Peyer's patch (tissue), 4 donors: ENCODE measurements around the gene DHX57. TPM values are rescaled to one million over a fixed set of nuclear protein-coding genes. Genes with fewer than 3 reads are reported as not detected.
A peak's percentile ranks its signal among the peaks of the same experiment; 100 is the strongest.
"Not testable (repeated sequence)": the region's sequence is repeated elsewhere in the genome, so short reads cannot be mapped to it uniquely, and the experiment has no call there.

ENCODE experiments used
- DNase-seq, 3 donors: peaks; one replicate each; pipeline ENCODE4 v3.0.0-alpha.2; 2017 to 2019
- H3K27ac ChIP-seq, 4 donors: fragments of 200-600 bp; sonication (generic); one replicate each; pipeline ENCODE4 v1.5.1; 2016 to 2019
- H3K27me3 ChIP-seq, 2 donors: fragments of 200-600 bp; sonication (generic); one replicate each; pipeline ENCODE4 v1.5.1; 2019
- H3K36me3 ChIP-seq, 3 donors: fragments of 200-600 bp; sonication (generic); one replicate each; pipeline ENCODE4 v1.5.1; 2016 to 2019
- H3K4me1 ChIP-seq, 4 donors: fragments of 200-600 bp; sonication (generic); one replicate each; pipeline ENCODE4 v1.5.1; 2016 to 2019
- H3K4me3 ChIP-seq, 4 donors: fragments of 200-600 bp; sonication (generic); 1 replicate in 3 of 4; 2 replicates in 1 of 4; pipeline ENCODE4 v1.5.1; 2016 to 2019; ENCODE audit warnings: mild to moderate bottlenecking in 1 of 4
- H3K9me3 ChIP-seq, 4 donors: fragments of 200-600 bp; sonication (generic); one replicate each; pipeline ENCODE4 v1.5.1; 2016 to 2019; ENCODE audit warnings: mild to moderate bottlenecking in 1 of 4
- POLR2A ChIP-seq, 2 donors: fragments of 450-650 bp; IDR thresholded peaks; one replicate each; pipeline ENCODE4 v1.5.1; 2017; ENCODE audit warnings: antibody characterized with exemption in 2 of 2, mild to moderate bottlenecking in 2 of 2, moderate library complexity in 2 of 2
- total RNA-seq, 4 donors: library from RNA; depleted of rRNA; stranded (reverse); fragments of >200 nt; gene quantifications; one replicate each; pipeline ENCODE4 v1.1.0, GENCODE V29; 2016
- TF ChIP-seq, protein P1 (sequence below), 6 experiments: fragments of 450-650 bp in 4 of 6; fragments of 200-600 bp in 2 of 6; sonication (generic) in 1 of 6; IDR thresholded peaks; one replicate each; pipeline ENCODE4 v1.5.1; 2017 to 2019; ENCODE audit warnings: antibody characterized with exemption in 6 of 6, mild to moderate bottlenecking in 3 of 6, moderate library complexity in 1 of 6

DHX57 gene
- total RNA-seq, 4 donors from 2014 or later, result 4.5 to 69.3 (median 7.3) TPM

DNA sequence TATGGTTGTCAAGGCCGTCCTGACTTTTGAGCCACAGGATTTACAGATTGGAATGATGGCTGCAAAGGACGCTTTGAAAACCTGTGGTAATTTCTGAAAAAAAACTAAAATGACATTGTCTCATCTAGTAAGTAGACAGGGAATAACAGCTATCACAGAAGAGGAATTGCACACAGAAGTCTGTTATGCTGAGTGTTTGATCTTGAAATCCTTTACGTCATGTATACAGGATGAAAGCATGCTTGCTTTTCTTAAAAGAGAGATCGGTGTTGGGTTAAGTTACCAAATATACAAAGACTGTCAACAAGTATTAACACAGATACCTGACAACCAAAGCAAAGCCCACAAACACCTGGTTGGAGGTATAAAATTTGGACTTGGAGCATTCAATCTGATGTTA lies 112.0 kb downstream of the DHX57 start:
- H3K4me3 ChIP-seq, result no peak overlapping the region
- no peak overlapping the region for H3K27ac ChIP-seq
- no peaks in the 10 kb centered on the region for H3K4me1 ChIP-seq
- no peak for TF ChIP-seq POLR2A (IDR thresholded peaks at IDR 0.05)
- TF ChIP-seq, protein P1, sequence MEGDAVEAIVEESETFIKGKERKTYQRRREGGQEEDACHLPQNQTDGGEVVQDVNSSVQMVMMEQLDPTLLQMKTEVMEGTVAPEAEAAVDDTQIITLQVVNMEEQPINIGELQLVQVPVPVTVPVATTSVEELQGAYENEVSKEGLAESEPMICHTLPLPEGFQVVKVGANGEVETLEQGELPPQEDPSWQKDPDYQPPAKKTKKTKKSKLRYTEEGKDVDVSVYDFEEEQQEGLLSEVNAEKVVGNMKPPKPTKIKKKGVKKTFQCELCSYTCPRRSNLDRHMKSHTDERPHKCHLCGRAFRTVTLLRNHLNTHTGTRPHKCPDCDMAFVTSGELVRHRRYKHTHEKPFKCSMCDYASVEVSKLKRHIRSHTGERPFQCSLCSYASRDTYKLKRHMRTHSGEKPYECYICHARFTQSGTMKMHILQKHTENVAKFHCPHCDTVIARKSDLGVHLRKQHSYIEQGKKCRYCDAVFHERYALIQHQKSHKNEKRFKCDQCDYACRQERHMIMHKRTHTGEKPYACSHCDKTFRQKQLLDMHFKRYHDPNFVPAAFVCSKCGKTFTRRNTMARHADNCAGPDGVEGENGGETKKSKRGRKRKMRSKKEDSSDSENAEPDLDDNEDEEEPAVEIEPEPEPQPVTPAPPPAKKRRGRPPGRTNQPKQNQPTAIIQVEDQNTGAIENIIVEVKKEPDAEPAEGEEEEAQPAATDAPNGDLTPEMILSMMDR (IDR thresholded peaks at IDR 0.05), result no peak
- H3K9me3 ChIP-seq, result no peaks in the 10 kb centered on the region
- no peaks in the 10 kb centered on the region for H3K27me3 ChIP-seq
- DNase-seq, result no peak
- H3K36me3 ChIP-seq, result no peaks in the 10 kb centered on the region

DNA sequence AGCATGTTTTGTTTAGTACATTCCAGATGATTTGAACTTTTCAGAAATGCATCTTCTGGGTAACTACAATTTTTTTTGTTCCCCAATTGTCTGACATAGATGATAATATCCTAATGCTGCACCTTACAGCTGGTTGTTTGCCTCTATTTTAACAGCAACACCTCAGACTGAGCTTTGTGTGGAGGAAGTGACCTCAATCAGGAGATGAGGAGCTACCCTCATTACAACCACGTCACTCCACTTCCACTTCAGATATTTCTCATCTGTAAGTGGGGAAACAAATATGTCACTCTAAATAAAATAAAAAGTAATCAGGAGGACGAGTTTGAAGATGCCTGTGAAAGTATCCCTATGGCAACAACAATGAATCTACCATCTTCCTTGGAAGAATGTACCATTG lies 112.5 kb downstream of the DHX57 start:
- H3K4me1 ChIP-seq, result no peaks in the 10 kb centered on the region
- no peak for DNase-seq
- H3K9me3 ChIP-seq, result no peaks in the 10 kb centered on the region
- H3K4me3 ChIP-seq, result no peak overlapping the region
- no peaks in the 10 kb centered on the region for H3K36me3 ChIP-seq
- H3K27ac ChIP-seq, result no peak overlapping the region
- TF ChIP-seq, protein P1 (IDR thresholded peaks at IDR 0.05), result no peak
- no peak for TF ChIP-seq POLR2A (IDR thresholded peaks at IDR 0.05)
- H3K27me3 ChIP-seq, result no peaks in the 10 kb centered on the region

GRCh38 chr2:38755891-38756290 lies 119.8 kb downstream of the DHX57 start:
- not testable (repeated sequence) for H3K27ac ChIP-seq, H3K27me3 ChIP-seq, H3K4me3 ChIP-seq, H3K9me3 ChIP-seq, DNase-seq, H3K4me1 ChIP-seq, H3K36me3 ChIP-seq

DNA sequence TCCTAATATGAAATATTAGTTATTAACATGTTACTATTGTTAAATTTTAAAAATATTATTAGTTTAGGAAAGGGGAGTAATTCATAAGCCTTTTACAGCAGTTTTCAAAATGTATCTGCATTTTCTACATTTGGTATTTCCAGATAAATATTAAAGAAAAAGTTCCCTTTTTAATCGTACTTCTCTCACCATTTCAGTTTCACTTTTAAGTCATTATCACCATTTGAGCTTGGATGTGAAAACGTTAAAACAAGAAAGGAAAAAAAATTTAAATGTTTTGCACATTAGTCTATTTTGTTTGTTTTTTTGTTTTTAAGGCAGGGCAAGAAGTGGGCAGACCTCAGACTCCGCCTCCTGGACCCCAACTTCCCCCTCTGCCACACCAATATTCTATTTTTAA lies 121.2 kb downstream of the DHX57 start:
- Histone ChIP-seq H3K4me3 (peak overlapping the region in 3 of 4 donors; percentile 1 to 30 (median 26)), H3K36me3 (peaks cover 0 to 7% (median 0%) of the 10 kb centered on the region in 3 donors), H3K27ac (peak overlapping the region in 1 of 4 donors; percentile 2), H3K9me3 (no peaks in the 10 kb centered on the region), H3K27me3 (no peaks in the 10 kb centered on the region), H3K4me1 (peaks cover 0 to 5% (median 0%) of the 10 kb centered on the region in 4 donors)
- DNase-seq, result no peak
- TF ChIP-seq, protein P1 (IDR thresholded peaks at IDR 0.05), result no peak
- TF ChIP-seq POLR2A (IDR thresholded peaks at IDR 0.05), result no peak

DNA sequence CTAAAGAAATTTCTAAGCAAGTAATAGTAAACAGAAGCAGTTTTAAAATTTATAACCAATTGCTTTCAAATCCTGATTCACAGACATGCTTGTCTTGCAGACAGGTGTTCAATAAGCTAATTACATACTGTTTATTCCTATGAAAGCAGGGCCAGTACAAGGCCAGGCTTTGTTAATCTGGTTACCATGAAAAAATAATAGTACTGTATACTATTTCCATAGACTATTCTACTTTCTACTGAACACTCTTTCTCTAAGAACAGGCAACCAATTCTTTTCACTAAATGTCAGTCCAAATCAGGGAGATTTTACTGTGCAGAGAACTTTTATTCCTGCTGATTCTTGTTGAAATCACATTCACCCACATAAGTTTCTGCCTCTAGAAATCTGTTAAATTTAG lies 121.7 kb downstream of the DHX57 start:
- H3K9me3 ChIP-seq, result no peaks in the 10 kb centered on the region
- H3K4me1 ChIP-seq, result peaks cover 0 to 7% (median 0%) of the 10 kb centered on the region in 4 donors
- no peak for DNase-seq
- peak overlapping the region in 1 of 4 donors; percentile 2 for H3K27ac ChIP-seq
- H3K27me3 ChIP-seq, result no peaks in the 10 kb centered on the region
- TF ChIP-seq POLR2A (IDR thresholded peaks at IDR 0.05), result no peak
- TF ChIP-seq, protein P1 (IDR thresholded peaks at IDR 0.05), result no peak
- H3K4me3 ChIP-seq, result peak overlapping the region in 2 of 4 donors; percentile 26 to 30
- H3K36me3 ChIP-seq, result peaks cover 0 to 12% (median 0%) of the 10 kb centered on the region in 3 donors

DNA sequence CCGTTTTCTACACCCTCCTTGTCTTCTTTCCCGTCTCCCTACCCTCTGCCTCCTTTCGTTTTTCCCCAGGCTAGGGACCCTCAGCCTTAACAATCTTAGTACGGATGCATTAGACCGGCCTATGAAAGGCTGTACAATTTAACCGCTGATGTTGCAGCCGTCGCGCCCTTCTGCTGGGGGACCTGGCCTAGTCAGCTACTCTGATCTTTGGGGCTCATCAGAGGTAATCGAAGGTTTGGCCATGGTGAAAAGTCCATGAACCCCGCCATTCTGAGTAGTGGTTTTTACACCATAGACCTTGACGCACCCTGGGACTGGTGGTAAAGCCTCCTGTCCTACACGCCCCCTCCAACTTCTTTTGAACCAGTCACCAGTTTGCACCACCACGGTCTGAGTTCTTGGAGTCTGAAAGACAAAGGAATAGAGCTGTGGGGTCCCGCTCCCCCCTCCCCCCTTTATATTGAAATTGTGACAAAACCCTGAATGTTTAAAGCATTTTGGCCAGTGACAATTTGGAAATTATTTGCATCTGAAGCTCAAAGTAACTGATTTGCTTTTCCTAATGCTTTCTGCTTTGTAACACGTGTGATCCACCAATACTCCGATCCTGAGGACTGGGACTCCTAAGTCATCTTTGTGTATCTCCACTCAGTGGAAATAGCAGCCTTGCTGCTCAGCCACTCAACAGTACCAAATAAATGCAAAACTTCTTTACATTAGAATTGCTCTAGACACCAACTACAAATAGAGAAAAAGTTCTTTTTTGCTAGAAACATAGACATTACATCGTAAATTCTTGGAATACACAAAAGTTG lies 123.9 kb downstream of the DHX57 start:
- TF ChIP-seq, protein P1 (IDR thresholded peaks at IDR 0.05), result no peak
- TF ChIP-seq POLR2A (IDR thresholded peaks at IDR 0.05), result no peak
- peak in 1 of 3 donors; percentile 24 for DNase-seq
- H3K4me1 ChIP-seq, result peaks cover 0 to 28% (median 4%) of the 10 kb centered on the region in 4 donors

More for the DNA sequence above, 123.9 kb downstream of the DHX57 start:
- H3K4me3 ChIP-seq, result peak overlapping the region; percentile 85 to 98 (median 94)
- no peaks in the 10 kb centered on the region for H3K9me3 ChIP-seq
- no peaks in the 10 kb centered on the region for H3K27me3 ChIP-seq
- peaks cover 0 to 34% (median 0%) of the 10 kb centered on the region in 3 donors for H3K36me3 ChIP-seq
- H3K27ac ChIP-seq, result peak overlapping the region; percentile 96 to 99 (median 98)
